Neural progenitor cell (in vitro differentiated cells): ENCODE measurements around the gene DNAH7. TPM values are rescaled to one million over a fixed set of nuclear protein-coding genes. Genes with fewer than 3 reads are reported as not detected.

Experiments
- DNase-seq: peaks from one replicate; pipeline ENCODE4 v3.0.0-alpha.2; 2016; ENCODE audit warnings: low spot score
- H2AFZ ChIP-seq: fragments of 200-600 bp; sonication (generic); replicated peaks from 2 replicates; pipeline ENCODE4 v1.6.1; 2016; ENCODE audit warnings: antibody characterized with exemption
- H3F3A ChIP-seq: fragments of 200-600 bp; sonication (generic); 2 replicates; pipeline ENCODE4 v1.6.1; 2016; ENCODE audit warnings: antibody characterized with exemption, low read depth
- H3K27ac ChIP-seq: fragments of 200-600 bp; sonication (generic); 2 replicates; pipeline ENCODE4 v1.5.1; 2016; ENCODE audit warnings: mild to moderate bottlenecking
- H3K27me3 ChIP-seq: fragments of 200-600 bp; sonication (generic); 2 replicates; pipeline ENCODE4 v1.6.1; 2016; ENCODE audit warnings: mild to moderate bottlenecking, moderate library complexity
- H3K36me3 ChIP-seq: fragments of 200-600 bp; sonication (generic); 2 replicates; pipeline ENCODE4 v1.5.1; 2016
- H3K4me1 ChIP-seq: fragments of 200-600 bp; sonication (generic); 2 replicates; pipeline ENCODE4 v1.6.1; 2016; ENCODE audit warnings: mixed run types
- H3K4me2 ChIP-seq: fragments of 200-600 bp; sonication (generic); 2 replicates; pipeline ENCODE4 v1.6.1; 2016
- H3K4me3 ChIP-seq: fragments of 200-600 bp; sonication (generic); 2 replicates; pipeline ENCODE4 v1.5.1; 2016
- H3K79me2 ChIP-seq: fragments of 200-600 bp; sonication (generic); 2 replicates; pipeline ENCODE4 v1.6.1; 2016; ENCODE audit warnings: low read depth
- H3K9ac ChIP-seq: fragments of 200-600 bp; sonication (generic); 2 replicates; pipeline ENCODE4 v1.6.1; 2016
- H3K9me3 ChIP-seq: fragments of 200-600 bp; sonication (generic); 2 replicates; pipeline ENCODE4 v1.5.1; 2016; ENCODE audit warnings: low read depth
- H4K20me1 ChIP-seq: fragments of 200-600 bp; sonication (generic); 2 replicates; pipeline ENCODE4 v1.6.1; 2016; ENCODE audit warnings: low read depth
- H3K27ac Mint-ChIP-seq: 3 replicates; pipeline ENCODE4 v1.8.0; 2021; ENCODE audit warnings: mixed read lengths
- H3K27me3 Mint-ChIP-seq: 2 replicates; pipeline ENCODE4 v1.8.0; 2022; ENCODE audit warnings: low read depth, mild to moderate bottlenecking, inconsistent platforms, moderate library complexity, mixed read lengths; ENCODE audit not compliant: insufficient read depth
- H3K36me3 Mint-ChIP-seq: 3 replicates; pipeline ENCODE4 v1.8.0; 2021; ENCODE audit warnings: mixed read lengths
- H3K4me1 Mint-ChIP-seq: 3 replicates; pipeline ENCODE4 v1.8.0; 2021; ENCODE audit warnings: mixed read lengths
- H3K4me3 Mint-ChIP-seq: 3 replicates; pipeline ENCODE4 v1.8.0; 2021; ENCODE audit warnings: mild to moderate bottlenecking, moderate library complexity, mixed read lengths
- H3K9me3 Mint-ChIP-seq: 3 replicates; pipeline ENCODE4 v1.8.0; 2020; ENCODE audit warnings: mixed read lengths
- EZH2 ChIP-seq: fragments of 200-600 bp; sonication (generic); IDR thresholded peaks from 2 replicates; pipeline ENCODE4 v1.6.1; 2017; ENCODE audit warnings: antibody characterized with exemption, mild to moderate bottlenecking, moderate library complexity
- EZH2phosphoT487 ChIP-seq: fragments of 200-600 bp; sonication (generic); IDR thresholded peaks from 2 replicates; pipeline ENCODE4 v1.6.1; 2017; ENCODE audit warnings: antibody characterized with exemption
- total RNA-seq: library from RNA; depleted of rRNA; stranded (reverse); fragments of >200 nt; gene quantifications from 2 replicates; pipeline ENCODE4 v1.2.3, GENCODE V29; 2015; ENCODE audit warnings: low replicate concordance
- TF ChIP-seq, protein P1 (sequence below): fragments of 200-600 bp; sonication (generic); IDR thresholded peaks from 2 replicates; pipeline ENCODE4 v1.5.1; 2017; ENCODE audit warnings: antibody characterized with exemption, mild to moderate bottlenecking

The DNAH7 gene
- total RNA-seq, 1 donor from 2014 or later: 0.49 TPM

DNA sequence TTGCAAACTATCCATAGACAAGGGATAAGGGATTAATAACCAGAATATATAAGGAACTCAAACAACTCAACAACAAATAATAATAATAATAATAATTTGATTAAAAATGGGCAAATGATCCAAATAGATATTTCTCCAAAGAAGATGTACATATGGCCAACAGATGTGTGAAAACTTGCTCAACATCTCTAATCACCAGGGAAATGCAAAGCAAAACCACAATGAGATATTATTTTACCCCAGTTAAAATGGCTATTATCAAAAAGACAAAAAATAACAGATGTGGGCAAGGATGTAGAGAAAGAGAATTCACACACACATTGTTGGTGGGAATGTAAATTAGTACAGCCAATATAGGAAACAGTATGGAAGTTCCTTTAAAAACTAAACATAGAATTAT lies 26.9 kb downstream of the DNAH7 start:
- TF ChIP-seq, protein P1, sequence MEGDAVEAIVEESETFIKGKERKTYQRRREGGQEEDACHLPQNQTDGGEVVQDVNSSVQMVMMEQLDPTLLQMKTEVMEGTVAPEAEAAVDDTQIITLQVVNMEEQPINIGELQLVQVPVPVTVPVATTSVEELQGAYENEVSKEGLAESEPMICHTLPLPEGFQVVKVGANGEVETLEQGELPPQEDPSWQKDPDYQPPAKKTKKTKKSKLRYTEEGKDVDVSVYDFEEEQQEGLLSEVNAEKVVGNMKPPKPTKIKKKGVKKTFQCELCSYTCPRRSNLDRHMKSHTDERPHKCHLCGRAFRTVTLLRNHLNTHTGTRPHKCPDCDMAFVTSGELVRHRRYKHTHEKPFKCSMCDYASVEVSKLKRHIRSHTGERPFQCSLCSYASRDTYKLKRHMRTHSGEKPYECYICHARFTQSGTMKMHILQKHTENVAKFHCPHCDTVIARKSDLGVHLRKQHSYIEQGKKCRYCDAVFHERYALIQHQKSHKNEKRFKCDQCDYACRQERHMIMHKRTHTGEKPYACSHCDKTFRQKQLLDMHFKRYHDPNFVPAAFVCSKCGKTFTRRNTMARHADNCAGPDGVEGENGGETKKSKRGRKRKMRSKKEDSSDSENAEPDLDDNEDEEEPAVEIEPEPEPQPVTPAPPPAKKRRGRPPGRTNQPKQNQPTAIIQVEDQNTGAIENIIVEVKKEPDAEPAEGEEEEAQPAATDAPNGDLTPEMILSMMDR: no peak
- TF ChIP-seq EZH2 (no peak), EZH2phosphoT487 (no peak)

GRCh38 chr2:196040218-196040617 lies 28.4 kb downstream of the DNAH7 start:
- Histone ChIP-seq H3K9ac (no peak overlapping the region), H3K4me2 (no peak overlapping the region), H4K20me1 (no peaks in the 10 kb centered on the region), H2AFZ (no peak overlapping the region), H3K36me3 (no peaks in the 10 kb centered on the region), H3K4me3 (no peak overlapping the region), H3K27ac (no peak overlapping the region), H3K4me1 (no peaks in the 10 kb centered on the region), H3K9me3 (no peaks in the 10 kb centered on the region), H3F3A (no peaks in the 10 kb centered on the region), H3K27me3 (no peaks in the 10 kb centered on the region), H3K79me2 (no peaks in the 10 kb centered on the region)
- Mint-ChIP-seq H3K4me3 (no peak overlapping the region), H3K4me1 (no peaks in the 10 kb centered on the region), H3K27ac (no peak overlapping the region), H3K27me3 (no peaks in the 10 kb centered on the region), H3K36me3 (peaks cover 7% of the 10 kb centered on the region), H3K9me3 (peaks cover 13% of the 10 kb centered on the region)
- TF ChIP-seq EZH2phosphoT487 (no peak), EZH2 (no peak)
- TF ChIP-seq, protein P1: no peak
- DNase-seq: no peak

More for the DNA sequence above, 26.9 kb downstream of the DNAH7 start:
- Histone ChIP-seq H3K27ac (no peak overlapping the region), H3K4me3 (no peak overlapping the region), H3K36me3 (no peaks in the 10 kb centered on the region), H3F3A (no peaks in the 10 kb centered on the region), H4K20me1 (no peaks in the 10 kb centered on the region), H3K9me3 (no peaks in the 10 kb centered on the region), H3K9ac (no peak overlapping the region), H3K27me3 (no peaks in the 10 kb centered on the region), H3K4me2 (no peak overlapping the region), H3K4me1 (no peaks in the 10 kb centered on the region), H2AFZ (no peak overlapping the region), H3K79me2 (no peaks in the 10 kb centered on the region)
- DNase-seq: no peak
- H3K36me3 Mint-ChIP-seq: peaks cover 12% of the 10 kb centered on the region
- H3K4me1 Mint-ChIP-seq: no peaks in the 10 kb centered on the region
- H3K27me3 Mint-ChIP-seq: peaks cover 2% of the 10 kb centered on the region
- H3K27ac Mint-ChIP-seq: no peak overlapping the region
- H3K4me3 Mint-ChIP-seq: no peak overlapping the region
- peaks cover 13% of the 10 kb centered on the region for H3K9me3 Mint-ChIP-seq

- DNase-seq: no peak
- no peak overlapping the region for H2AFZ ChIP-seq
- H3K4me3 ChIP-seq: no peak overlapping the region
- H3K27ac ChIP-seq: no peak overlapping the region
- peaks cover 7% of the 10 kb centered on the region for H3K36me3 Mint-ChIP-seq
- no peaks in the 10 kb centered on the region for H4K20me1 ChIP-seq
- H3K4me3 Mint-ChIP-seq: no peak overlapping the region
- no peaks in the 10 kb centered on the region for H3K79me2 ChIP-seq
- H3K27me3 ChIP-seq: no peaks in the 10 kb centered on the region
- H3K4me2 ChIP-seq: no peak overlapping the region
- H3K36me3 ChIP-seq: no peaks in the 10 kb centered on the region
- H3F3A ChIP-seq: no peaks in the 10 kb centered on the region
- TF ChIP-seq, protein P1: no peak
- no peak for TF ChIP-seq EZH2phosphoT487
- TF ChIP-seq EZH2: no peak
- H3K27me3 Mint-ChIP-seq: no peaks in the 10 kb centered on the region
- no peaks in the 10 kb centered on the region for H3K4me1 Mint-ChIP-seq
- H3K9ac ChIP-seq: no peak overlapping the region
- no peak overlapping the region for H3K27ac Mint-ChIP-seq
- no peaks in the 10 kb centered on the region for H3K4me1 ChIP-seq
- H3K9me3 Mint-ChIP-seq: peaks cover 13% of the 10 kb centered on the region
- H3K9me3 ChIP-seq: no peaks in the 10 kb centered on the region
Measured at GRCh38 chr2:196036442-196036841, 32.2 kb downstream of the DNAH7 start.
